GM18861 (cell line): ENCODE data around the gene FRRS1L.

Experiments used
- ATAC-seq: cut with Tn5 transposase; IDR thresholded peaks from one replicate; pipeline ENCODE4 v1.9.1; 2021; ENCODE audit not compliant: unreplicated experiment

FRRS1L gene

GRCh38 chr9:109166771-109167601, at the start of gene FRRS1L:
Gene FRRS1L (minus strand): TSS chr9:109167249. CDS start chr9:109167138, 111 bp downstream.
- ATAC-seq: no peak

GRCh38 chr9:109214414-109214813, 47.4 kb upstream of the FRRS1L start:
- no peak for ATAC-seq

- ATAC-seq: no peak
These were observed 46.5 kb upstream of the FRRS1L start for GRCh38 chr9:109213285-109214121.

GRCh38 chr9:109212768-109213167, 45.7 kb upstream of the FRRS1L start:
- ATAC-seq: no peak

- ATAC-seq: no peak
These were observed 39.6 kb upstream of the FRRS1L start for GRCh38 chr9:109206670-109207069.

- no peak for ATAC-seq
These were observed 38.5 kb upstream of the FRRS1L start for GRCh38 chr9:109205526-109205925.

GRCh38 chr9:109203761-109204360, 36.8 kb upstream of the FRRS1L start:
- ATAC-seq: no peak

- no peak for ATAC-seq
These were observed 32.6 kb upstream of the FRRS1L start for GRCh38 chr9:109199676-109200075.

- ATAC-seq: no peak
These were observed 31.8 kb upstream of the FRRS1L start for GRCh38 chr9:109198736-109199382.

- ATAC-seq: no peak
These were observed 27.0 kb upstream of the FRRS1L start for GRCh38 chr9:109193974-109194556.

GRCh38 chr9:109192732-109193361, 25.8 kb upstream of the FRRS1L start:
- ATAC-seq: no peak

- no peak for ATAC-seq
These were observed 24.7 kb upstream of the FRRS1L start for GRCh38 chr9:109191746-109192145.

- ATAC-seq: no peak
These were observed 23.1 kb upstream of the FRRS1L start for GRCh38 chr9:109190151-109190550.

GRCh38 chr9:109186857-109187520, 19.9 kb upstream of the FRRS1L start:
- no peak for ATAC-seq

GRCh38 chr9:109182940-109183798, 16.1 kb upstream of the FRRS1L start:
- ATAC-seq: no peak

GRCh38 chr9:109182550-109182939, 15.5 kb upstream of the FRRS1L start:
- ATAC-seq: no peak

GRCh38 chr9:109181284-109181683, 14.2 kb upstream of the FRRS1L start:
- no peak for ATAC-seq

GRCh38 chr9:109179801-109180523, 12.9 kb upstream of the FRRS1L start:
- no peak for ATAC-seq
